IPS-20b (cell line): ENCODE data around the gene TEAD3.

Source experiments
- H3K27ac ChIP-seq: one replicate; pipeline ENCODE4 v1.5.1; 2013; ENCODE audit warnings: low read length
- H3K27me3 ChIP-seq: 2 replicates; pipeline ENCODE4 v1.6.1; 2013; ENCODE audit warnings: mild to moderate bottlenecking, low read length, inconsistent platforms; ENCODE audit not compliant: insufficient read depth
- H3K36me3 ChIP-seq: 2 replicates; pipeline ENCODE4 v1.6.1; 2013; ENCODE audit warnings: low read depth, mild to moderate bottlenecking, inconsistent platforms, low read length, moderate library complexity; ENCODE audit not compliant: insufficient read depth
- H3K4me1 ChIP-seq: 2 replicates; pipeline ENCODE4 v1.6.1; 2013; ENCODE audit warnings: mild to moderate bottlenecking, control low read depth, inconsistent platforms, low read length, moderate library complexity; ENCODE audit not compliant: insufficient read depth
- H3K4me3 ChIP-seq: 2 replicates; pipeline ENCODE4 v1.5.1; 2013; ENCODE audit warnings: mild to moderate bottlenecking, low read length, inconsistent platforms
- H3K9ac ChIP-seq: 2 replicates; pipeline ENCODE4 v1.6.1; 2013; ENCODE audit warnings: low read depth, mild to moderate bottlenecking, inconsistent platforms, low read length, moderate library complexity
- H3K9me3 ChIP-seq: 2 replicates; pipeline ENCODE4 v1.6.1; 2013; ENCODE audit warnings: mild to moderate bottlenecking, low read depth, low read length, inconsistent platforms; ENCODE audit not compliant: insufficient read depth

TEAD3 gene

GRCh38 chr6:35489995-35490791, 6.7 kb downstream of the TEAD3 start:
- H3K27ac ChIP-seq = peak overlapping the region; percentile 96
- H3K27me3 ChIP-seq = peaks cover 7% of the 10 kb centered on the region; the same call in 1 of the 2 replicates
- peaks cover 75% of the 10 kb centered on the region for H3K4me1 ChIP-seq
- no peaks in the 10 kb centered on the region for H3K9me3 ChIP-seq
- peak overlapping the region; percentile 85; the same call in 1 of the 2 replicates for H3K9ac ChIP-seq
- H3K36me3 ChIP-seq = no peaks in the 10 kb centered on the region
- peak overlapping the region; percentile 63 for H3K4me3 ChIP-seq

- H3K27ac ChIP-seq = no peak overlapping the region
- H3K9ac ChIP-seq = peak overlapping the region; percentile 39; the same call in 1 of the 2 replicates
- no peak overlapping the region for H3K4me3 ChIP-seq
- H3K36me3 ChIP-seq = no peaks in the 10 kb centered on the region
- no peaks in the 10 kb centered on the region for H3K27me3 ChIP-seq
- H3K9me3 ChIP-seq = no peaks in the 10 kb centered on the region
- peaks cover 72% of the 10 kb centered on the region for H3K4me1 ChIP-seq
Measured at GRCh38 chr6:35489066-35489465, 7.8 kb downstream of the TEAD3 start.

GRCh38 chr6:35488517-35488862, 8.4 kb downstream of the TEAD3 start:
- Histone ChIP-seq H3K4me1 (peaks cover 66% of the 10 kb centered on the region), H3K36me3 (0 out of 2 replicates have a peak, but pooled peaks cover 2% of the 10 kb centered on the region), H3K9me3 (no peaks in the 10 kb centered on the region), H3K27me3 (no peaks in the 10 kb centered on the region), H3K4me3 (no peak overlapping the region), H3K9ac (peak overlapping the region; percentile 25; the same call in 1 of the 2 replicates), H3K27ac (peak overlapping the region; percentile 82)

- Histone ChIP-seq H3K36me3 (peaks cover 8% of the 10 kb centered on the region), H3K9ac (peak overlapping the region; percentile 25; the same call in 1 of the 2 replicates), H3K4me3 (no peak overlapping the region), H3K27me3 (no peaks in the 10 kb centered on the region), H3K4me1 (peaks cover 62% of the 10 kb centered on the region), H3K9me3 (no peaks in the 10 kb centered on the region), H3K27ac (peak overlapping the region; percentile 82)
Measured at GRCh38 chr6:35487658-35488516, 9.0 kb downstream of the TEAD3 start.

- Histone ChIP-seq H3K9ac (peak overlapping the region; percentile 87), H3K27me3 (no peaks in the 10 kb centered on the region), H3K9me3 (no peaks in the 10 kb centered on the region), H3K4me1 (peaks cover 46% of the 10 kb centered on the region), H3K36me3 (peaks cover 14% of the 10 kb centered on the region), H3K4me3 (peak overlapping the region; percentile 59; the same call in 1 of the 2 replicates), H3K27ac (peak overlapping the region; percentile 86)
Measured at GRCh38 chr6:35486005-35486925, 10.6 kb downstream of the TEAD3 start.

GRCh38 chr6:35485402-35485877, 11.4 kb downstream of the TEAD3 start:
- Histone ChIP-seq H3K9ac (peak overlapping the region; percentile 87), H3K36me3 (peaks cover 18% of the 10 kb centered on the region), H3K4me3 (peak overlapping the region; percentile 59; the same call in 1 of the 2 replicates), H3K4me1 (peaks cover 37% of the 10 kb centered on the region), H3K27ac (peak overlapping the region; percentile 86), H3K9me3 (no peaks in the 10 kb centered on the region), H3K27me3 (no peaks in the 10 kb centered on the region)

- no peaks in the 10 kb centered on the region for H3K9me3 ChIP-seq
- H3K36me3 ChIP-seq = peaks cover 20% of the 10 kb centered on the region
- no peaks in the 10 kb centered on the region for H3K27me3 ChIP-seq
- H3K27ac ChIP-seq = peak overlapping the region; percentile 86
- peaks cover 35% of the 10 kb centered on the region for H3K4me1 ChIP-seq
- peak overlapping the region; percentile 59; the same call in 1 of the 2 replicates for H3K4me3 ChIP-seq
- H3K9ac ChIP-seq = peak overlapping the region; percentile 87; the same call in 1 of the 2 replicates
Measured at GRCh38 chr6:35484921-35485392, 11.9 kb downstream of the TEAD3 start.

GRCh38 chr6:35483893-35484645, 12.8 kb downstream of the TEAD3 start:
- H3K9me3 ChIP-seq = no peaks in the 10 kb centered on the region
- peak overlapping the region; percentile 87; the same call in 1 of the 2 replicates for H3K9ac ChIP-seq
- H3K27me3 ChIP-seq = no peaks in the 10 kb centered on the region
- H3K27ac ChIP-seq = no peak overlapping the region
- peaks cover 21% of the 10 kb centered on the region for H3K36me3 ChIP-seq
- no peak overlapping the region for H3K4me3 ChIP-seq
- peaks cover 32% of the 10 kb centered on the region for H3K4me1 ChIP-seq

- Histone ChIP-seq H3K27me3 (no peaks in the 10 kb centered on the region), H3K36me3 (peaks cover 24% of the 10 kb centered on the region)
Measured at GRCh38 chr6:35483490-35483889, 13.4 kb downstream of the TEAD3 start.

GRCh38 chr6:35483062-35483461, 13.8 kb downstream of the TEAD3 start:
- no peak overlapping the region for H3K27ac ChIP-seq
- H3K9ac ChIP-seq = no peak overlapping the region
- no peaks in the 10 kb centered on the region for H3K9me3 ChIP-seq
- no peak overlapping the region for H3K4me3 ChIP-seq
- peaks cover 28% of the 10 kb centered on the region for H3K36me3 ChIP-seq
- no peaks in the 10 kb centered on the region for H3K27me3 ChIP-seq
- peaks cover 29% of the 10 kb centered on the region for H3K4me1 ChIP-seq

More at GRCh38 chr6:35483490-35483889, 13.4 kb downstream of the TEAD3 start:
- Histone ChIP-seq H3K4me3 (no peak overlapping the region), H3K9ac (no peak overlapping the region), H3K9me3 (no peaks in the 10 kb centered on the region), H3K4me1 (peaks cover 32% of the 10 kb centered on the region), H3K27ac (no peak overlapping the region)
